Measurements from ENCODE around the gene PGR.

Gene PGR

DNA sequence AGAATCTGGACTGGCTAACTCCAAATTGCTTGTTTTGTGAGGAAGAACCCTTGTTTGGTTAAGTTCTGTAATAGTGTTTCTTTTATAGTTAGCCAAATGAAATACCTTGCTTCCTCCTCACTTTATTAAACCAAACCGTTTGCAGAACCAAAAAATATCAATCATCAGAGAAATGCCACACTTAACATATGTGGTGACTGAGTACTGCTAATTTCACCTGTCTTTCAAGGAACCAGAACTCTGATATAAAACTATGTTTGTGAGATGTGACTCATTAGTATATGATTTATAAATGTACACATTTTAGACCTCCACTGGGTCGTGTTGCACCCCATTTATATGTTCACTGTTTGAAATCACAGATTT, 119.9 kb downstream of the PGR start:
- DNase-seq (ENCODE audit: low read depth) = no peak

GRCh38 chr11:101008961-101009689, 120.5 kb downstream of the PGR start:
- no peak for DNase-seq (ENCODE audit: low read depth)

GRCh38 chr11:101003468-101003867, 126.1 kb downstream of the PGR start:
- DNase-seq (ENCODE audit: low read depth) = no peak

GRCh38 chr11:100999756-101000155, 129.9 kb downstream of the PGR start:
- DNase-seq (ENCODE audit: low read depth) = no peak

DNA sequence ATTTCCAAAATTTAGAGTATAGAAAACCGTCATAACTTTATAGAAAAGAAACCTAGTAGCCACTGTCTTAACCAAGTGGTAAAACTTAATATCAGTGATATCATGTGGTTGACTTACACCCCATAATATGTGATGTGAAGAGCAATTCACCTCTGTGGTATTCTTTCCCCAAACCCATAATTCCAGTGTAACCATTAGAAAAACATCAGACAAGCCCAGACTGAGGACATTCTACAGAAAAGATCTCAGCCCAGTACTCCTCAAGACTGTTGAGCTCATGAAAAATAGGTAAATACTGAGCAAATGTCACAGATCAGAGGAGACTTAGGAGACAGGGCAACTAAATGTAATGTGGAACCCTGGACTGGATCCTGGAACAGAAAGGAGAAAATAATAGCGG, 134.6 kb downstream of the PGR start:
- DNase-seq (ENCODE audit: low read depth) = no peak

- DNase-seq (ENCODE audit: low read depth) = no peak
Observed at GRCh38 chr11:100991541-100991940, 138.1 kb downstream of the PGR start.

GRCh38 chr11:100990931-100991330, 138.7 kb downstream of the PGR start:
- DNase-seq (ENCODE audit: low read depth) = no peak

GRCh38 chr11:100984668-100985067, 144.9 kb downstream of the PGR start:
- no peak for DNase-seq (ENCODE audit: low read depth)

GRCh38 chr11:100981196-100981824, 148.3 kb downstream of the PGR start:
- DNase-seq (ENCODE audit: low read depth) = no peak

- no peak for DNase-seq (ENCODE audit: low read depth)
Observed at GRCh38 chr11:100980156-100980555, 149.5 kb downstream of the PGR start.

Data from activated T-helper 9 cell treated with anti-CD3 and anti-CD28 coated beads, Interleukin-2, amount 50 U/mL, for 16 hours (primary cell).